Hepatocyte (in vitro differentiated cells): ENCODE results near the gene ATXN7L1.

Source experiments
- EZH2 ChIP-seq: fragments of 200-600 bp; sonication (generic); IDR thresholded peaks from 2 replicates; pipeline ENCODE4 v1.6.1; 2016; ENCODE audit warnings: antibody characterized with exemption, mild to moderate bottlenecking, borderline replicate concordance
- EZH2phosphoT487 ChIP-seq: fragments of 200-600 bp; sonication (generic); IDR thresholded peaks from one replicate; pipeline ENCODE4 v1.6.1; 2018; ENCODE audit warnings: antibody characterized with exemption, mild to moderate bottlenecking, low read depth, moderate library complexity; ENCODE audit not compliant: unreplicated experiment, severe bottlenecking
- TF ChIP-seq, protein P1 (sequence below): fragments of 200-600 bp; sonication (generic); IDR thresholded peaks from 2 replicates; pipeline ENCODE4 v1.5.1; 2016; ENCODE audit warnings: antibody characterized with exemption, mild to moderate bottlenecking; ENCODE audit not compliant: poor library complexity

- TF ChIP-seq, protein P1, sequence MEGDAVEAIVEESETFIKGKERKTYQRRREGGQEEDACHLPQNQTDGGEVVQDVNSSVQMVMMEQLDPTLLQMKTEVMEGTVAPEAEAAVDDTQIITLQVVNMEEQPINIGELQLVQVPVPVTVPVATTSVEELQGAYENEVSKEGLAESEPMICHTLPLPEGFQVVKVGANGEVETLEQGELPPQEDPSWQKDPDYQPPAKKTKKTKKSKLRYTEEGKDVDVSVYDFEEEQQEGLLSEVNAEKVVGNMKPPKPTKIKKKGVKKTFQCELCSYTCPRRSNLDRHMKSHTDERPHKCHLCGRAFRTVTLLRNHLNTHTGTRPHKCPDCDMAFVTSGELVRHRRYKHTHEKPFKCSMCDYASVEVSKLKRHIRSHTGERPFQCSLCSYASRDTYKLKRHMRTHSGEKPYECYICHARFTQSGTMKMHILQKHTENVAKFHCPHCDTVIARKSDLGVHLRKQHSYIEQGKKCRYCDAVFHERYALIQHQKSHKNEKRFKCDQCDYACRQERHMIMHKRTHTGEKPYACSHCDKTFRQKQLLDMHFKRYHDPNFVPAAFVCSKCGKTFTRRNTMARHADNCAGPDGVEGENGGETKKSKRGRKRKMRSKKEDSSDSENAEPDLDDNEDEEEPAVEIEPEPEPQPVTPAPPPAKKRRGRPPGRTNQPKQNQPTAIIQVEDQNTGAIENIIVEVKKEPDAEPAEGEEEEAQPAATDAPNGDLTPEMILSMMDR, result no peak
- TF ChIP-seq EZH2 (no peak), EZH2phosphoT487 (no peak)
Measured at GRCh38 chr7:105711726-105712402, 164.5 kb downstream of the ATXN7L1 start.
